Measurements from ENCODE around the gene ALOX5. TPM values are rescaled to one million over a fixed set of nuclear protein-coding genes. Genes with fewer than 3 reads are reported as not detected.

The ALOX5 gene
- total RNA-seq, 4 donors from 2014 or later = 14.2 to 48.5 (median 21.2) TPM

- H3K9me3 ChIP-seq = no peaks in the 10 kb centered on the region
- TF ChIP-seq POLR2A (IDR thresholded peaks at IDR 0.05; ENCODE audit: low read depth) (no peak), EP300 (IDR thresholded peaks at IDR 0.05) (no peak), POLR2AphosphoS5 (IDR thresholded peaks at IDR 0.05) (no peak), CTCF (IDR thresholded peaks at IDR 0.05) (no peak)
- DNase-seq (ENCODE audit: extremely low spot score) = peak; percentile 78
- H3K4me1 ChIP-seq = peaks cover 10 to 41% (median 21%) of the 10 kb centered on the region in 4 donors
- H3K36me3 ChIP-seq = no peaks in the 10 kb centered on the region
- H3K4me3 ChIP-seq = no peak overlapping the region
- H3K27me3 ChIP-seq = peaks cover 0 to 34% (median 12%) of the 10 kb centered on the region in 4 donors
- 77% methylated on average over 10 of the region's 10 CpGs for WGBS
- peak overlapping the region in 1 of 4 donors; percentile 4 for H3K27ac ChIP-seq (replicated peaks in 1 of 4)
- intact Hi-C loops (cut with DNase I) = no loop called here
Observed at GRCh38 chr10:45425621-45426563, 51.9 kb downstream of the ALOX5 start.

GRCh38 chr10:45427262-45427969 lies 53.4 kb downstream of the ALOX5 start:
- H3K9me3 ChIP-seq = no peaks in the 10 kb centered on the region
- peaks cover 5 to 26% (median 15%) of the 10 kb centered on the region in 4 donors for H3K4me1 ChIP-seq
- H3K36me3 ChIP-seq = no peaks in the 10 kb centered on the region
- intact Hi-C loops (cut with DNase I) = no loop called here
- WGBS = 32% methylated on average over 18 of the region's 50 CpGs
- DNase-seq (ENCODE audit: extremely low spot score) = no peak
- H3K27ac ChIP-seq (replicated peaks in 1 of 4) = no peak overlapping the region
- peaks cover 0 to 34% (median 12%) of the 10 kb centered on the region in 4 donors for H3K27me3 ChIP-seq
- TF ChIP-seq POLR2AphosphoS5 (IDR thresholded peaks at IDR 0.05) (no peak), CTCF (IDR thresholded peaks at IDR 0.05) (no peak), EP300 (IDR thresholded peaks at IDR 0.05) (no peak), POLR2A (IDR thresholded peaks at IDR 0.05; ENCODE audit: low read depth) (no peak)
- peak overlapping the region in 1 of 4 donors; percentile 20 for H3K4me3 ChIP-seq

- intact Hi-C loops (cut with DNase I) = no loop called here
- no peaks in the 10 kb centered on the region for H3K9me3 ChIP-seq
- H3K36me3 ChIP-seq = no peaks in the 10 kb centered on the region
- 27% methylated on average over 15 of the region's 16 CpGs for WGBS
- no peak for TF ChIP-seq POLR2A (IDR thresholded peaks at IDR 0.05; ENCODE audit: low read depth)
- no peak for TF ChIP-seq EP300 (IDR thresholded peaks at IDR 0.05)
- no peak for TF ChIP-seq POLR2AphosphoS5 (IDR thresholded peaks at IDR 0.05)
- no peak for TF ChIP-seq CTCF (IDR thresholded peaks at IDR 0.05)
- H3K27ac ChIP-seq (replicated peaks in 1 of 4) = no peak overlapping the region
- H3K27me3 ChIP-seq = peaks cover 0 to 34% (median 12%) of the 10 kb centered on the region in 4 donors
- peak overlapping the region in 1 of 4 donors; percentile 20 for H3K4me3 ChIP-seq
- no peak for DNase-seq (ENCODE audit: extremely low spot score)
- H3K4me1 ChIP-seq = peaks cover 5 to 26% (median 15%) of the 10 kb centered on the region in 4 donors
Observed at GRCh38 chr10:45427970-45428366, 54.0 kb downstream of the ALOX5 start.

GRCh38 chr10:45428611-45429510 lies 54.8 kb downstream of the ALOX5 start:
- H3K27ac ChIP-seq (replicated peaks in 1 of 4) = no peak overlapping the region
- WGBS = 90% methylated on average over 7 of the region's 10 CpGs
- TF ChIP-seq POLR2A (IDR thresholded peaks at IDR 0.05; ENCODE audit: low read depth) (no peak), POLR2AphosphoS5 (IDR thresholded peaks at IDR 0.05) (no peak), EP300 (IDR thresholded peaks at IDR 0.05) (no peak), CTCF (IDR thresholded peaks at IDR 0.05) (no peak)
- no peak for DNase-seq (ENCODE audit: extremely low spot score)
- intact Hi-C loops (cut with DNase I) = no loop called here
- H3K36me3 ChIP-seq = no peaks in the 10 kb centered on the region
- H3K4me1 ChIP-seq = peaks cover 5 to 26% (median 15%) of the 10 kb centered on the region in 4 donors
- H3K9me3 ChIP-seq = no peaks in the 10 kb centered on the region
- peaks cover 0 to 34% (median 12%) of the 10 kb centered on the region in 4 donors for H3K27me3 ChIP-seq
- H3K4me3 ChIP-seq = no peak overlapping the region
